KG1 (cell line): Measurements from ENCODE around the gene TMC4.
"Not testable (repeated sequence)": the region's sequence is repeated elsewhere in the genome, so short reads cannot be mapped to it uniquely, and the experiment has no call there.

ENCODE experiments used
- DNase-seq: peaks from one replicate; lab custom pipeline; 2025; lab: John Stamatoyannopoulos, UW

The TMC4 gene

DNA sequence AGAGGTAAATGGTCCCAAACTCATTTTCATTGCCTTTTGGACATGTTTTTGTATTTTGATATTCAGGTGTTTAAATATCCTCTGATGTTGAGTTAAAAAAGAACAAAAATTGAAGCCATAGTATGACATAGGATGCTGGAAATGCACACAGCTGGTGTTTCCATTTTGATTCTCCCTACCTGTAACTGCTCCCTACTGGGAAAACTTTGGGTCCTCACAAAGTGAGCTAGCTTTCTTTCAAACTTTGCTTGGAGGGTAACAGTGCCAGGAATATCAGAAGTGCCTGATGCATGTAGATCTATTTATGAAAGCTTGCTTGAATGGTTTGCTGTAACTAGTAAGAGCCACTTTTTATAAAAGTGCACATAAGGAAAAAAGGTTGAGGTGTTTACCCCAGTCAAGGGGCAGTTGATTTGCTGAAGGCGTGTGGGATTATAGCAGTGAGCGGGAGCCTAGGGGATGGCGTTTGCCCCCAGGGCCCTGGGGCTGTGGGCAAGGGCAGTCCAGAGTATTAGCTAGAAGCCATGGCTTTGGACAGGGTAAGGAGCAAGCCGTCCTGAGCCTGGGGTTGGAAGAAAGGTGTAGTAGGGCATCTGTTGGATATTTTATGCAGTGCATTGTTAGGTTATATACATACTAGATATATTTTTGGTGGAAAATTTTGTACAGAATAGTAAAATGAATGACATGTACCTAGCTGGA is 32.0 kb upstream of the TMC4 start:
- DNase-seq: no peak

DNA sequence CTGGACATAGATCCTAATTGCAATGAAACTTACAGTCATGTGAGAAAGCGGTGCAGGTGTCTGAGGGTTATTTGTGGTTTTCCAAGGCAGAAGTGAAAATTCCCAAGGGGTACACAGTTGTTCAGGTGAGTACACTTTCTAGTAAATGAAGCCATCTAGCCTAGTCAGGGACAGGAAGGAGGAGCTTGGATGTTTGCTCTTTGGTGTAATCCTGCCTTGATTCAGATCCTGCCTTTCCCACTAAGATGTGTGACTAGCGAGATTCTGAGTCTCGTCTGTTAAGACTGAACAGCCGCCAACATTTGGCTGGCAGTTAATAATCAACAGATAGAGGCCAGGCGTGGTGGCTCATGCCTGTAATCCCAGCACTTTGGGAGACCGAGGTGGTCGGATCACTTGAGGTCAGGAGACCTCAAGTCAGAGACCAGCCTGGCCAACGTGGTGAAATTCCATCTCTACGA is 30.2 kb upstream of the TMC4 start:
- DNase-seq: no peak

DNA sequence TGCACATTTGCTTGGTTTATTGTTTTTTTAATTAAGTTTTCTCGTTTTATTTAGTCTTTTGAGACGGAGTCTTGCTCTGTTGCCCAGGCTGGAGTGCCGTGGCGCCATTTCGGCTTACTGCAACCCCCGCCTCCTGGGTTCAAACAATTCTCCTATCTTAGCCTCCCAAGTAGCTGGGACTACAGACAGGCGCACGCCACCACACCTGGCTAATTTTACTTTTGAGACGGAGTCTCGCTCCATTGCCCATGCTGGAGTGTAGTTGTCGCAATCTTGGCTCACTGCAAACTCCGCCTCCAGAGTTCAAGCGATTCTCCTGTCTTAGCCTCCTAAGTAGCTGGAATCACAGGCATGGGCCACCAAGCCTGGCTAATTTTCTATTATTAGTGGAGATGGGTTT is 29.0 kb upstream of the TMC4 start:
- DNase-seq: no peak

- DNase-seq: no peak
Observed at GRCh38 chr19:54201172-54201701, 28.3 kb upstream of the TMC4 start.

- no peak for DNase-seq
Observed at GRCh38 chr19:54199401-54199800, 26.4 kb upstream of the TMC4 start.

DNA sequence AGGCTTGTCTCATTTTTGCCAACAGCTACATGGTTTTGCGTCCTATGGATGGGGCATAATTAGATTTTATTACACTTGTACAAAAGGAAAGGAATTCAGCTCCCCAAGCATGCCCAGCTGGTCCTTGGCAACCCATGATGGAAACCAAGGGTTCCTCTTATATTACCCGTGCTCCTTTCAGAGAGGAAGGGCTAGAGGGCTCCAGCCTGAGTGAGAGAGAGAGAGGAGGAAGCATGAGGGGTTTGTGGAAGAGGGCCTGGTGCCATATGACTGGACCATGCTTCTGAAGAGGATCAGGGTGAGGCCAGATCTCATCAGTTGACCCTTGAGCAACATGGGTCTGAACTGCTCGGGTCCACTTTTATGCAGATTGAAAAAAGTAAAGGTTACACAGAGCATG is 24.2 kb upstream of the TMC4 start:
- DNase-seq: no peak

GRCh38 chr19:54196536-54196935 is 23.6 kb upstream of the TMC4 start:
- no peak for DNase-seq

DNA sequence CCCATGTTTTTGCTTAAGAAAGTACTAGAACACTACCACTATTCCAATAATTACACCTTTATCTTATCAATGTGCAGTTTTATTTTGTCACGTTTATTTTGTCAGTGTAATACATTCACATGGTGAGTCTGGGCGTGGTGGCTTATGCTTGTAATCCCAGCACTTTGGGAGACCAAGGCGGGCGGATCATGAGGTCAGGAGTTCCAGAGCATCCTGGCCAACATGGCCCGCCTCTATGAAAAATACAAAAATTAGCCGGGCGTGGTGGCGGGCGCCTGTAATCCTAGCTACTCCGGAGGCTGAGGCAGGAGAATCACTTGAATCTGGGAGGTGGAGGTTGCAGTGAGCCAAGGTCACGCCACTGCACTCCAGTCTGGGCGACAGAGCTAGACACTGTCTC is 21.5 kb upstream of the TMC4 start:
- DNase-seq: not testable (repeated sequence)

- no peak for DNase-seq
Observed at GRCh38 chr19:54193011-54193410, 20.1 kb upstream of the TMC4 start.

DNA sequence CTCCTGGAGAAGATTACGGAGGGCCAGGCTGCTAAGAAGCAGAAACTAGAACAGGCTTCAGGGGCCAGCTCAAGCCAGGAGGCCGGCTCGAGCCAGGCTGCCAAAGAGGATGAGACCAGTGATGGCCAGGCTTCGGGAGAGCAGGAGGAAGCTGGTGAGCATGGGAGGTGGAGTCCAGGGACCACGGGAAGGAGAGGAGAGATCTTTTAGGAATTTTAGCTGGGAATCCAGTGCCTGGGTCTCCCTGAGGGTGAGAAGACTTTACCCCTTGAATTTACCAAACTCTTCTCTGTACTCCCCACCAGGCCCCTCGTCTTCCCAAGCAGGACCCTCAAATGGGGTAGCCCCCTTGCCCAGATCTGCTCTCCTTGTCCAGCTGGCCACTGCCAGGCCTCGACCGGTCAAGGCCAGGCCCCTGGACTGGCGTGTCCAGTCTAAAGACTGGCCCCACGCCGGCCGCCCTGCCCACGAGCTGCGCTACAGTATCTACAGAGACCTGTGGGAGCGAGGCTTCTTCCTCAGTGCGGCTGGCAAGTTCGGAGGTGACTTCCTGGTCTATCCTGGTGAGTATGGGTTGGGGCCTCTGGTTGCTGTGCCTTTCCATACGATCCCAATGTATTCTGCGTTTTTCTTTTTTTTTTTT is 19.0 kb upstream of the TMC4 start:
- DNase-seq: no peak

DNA sequence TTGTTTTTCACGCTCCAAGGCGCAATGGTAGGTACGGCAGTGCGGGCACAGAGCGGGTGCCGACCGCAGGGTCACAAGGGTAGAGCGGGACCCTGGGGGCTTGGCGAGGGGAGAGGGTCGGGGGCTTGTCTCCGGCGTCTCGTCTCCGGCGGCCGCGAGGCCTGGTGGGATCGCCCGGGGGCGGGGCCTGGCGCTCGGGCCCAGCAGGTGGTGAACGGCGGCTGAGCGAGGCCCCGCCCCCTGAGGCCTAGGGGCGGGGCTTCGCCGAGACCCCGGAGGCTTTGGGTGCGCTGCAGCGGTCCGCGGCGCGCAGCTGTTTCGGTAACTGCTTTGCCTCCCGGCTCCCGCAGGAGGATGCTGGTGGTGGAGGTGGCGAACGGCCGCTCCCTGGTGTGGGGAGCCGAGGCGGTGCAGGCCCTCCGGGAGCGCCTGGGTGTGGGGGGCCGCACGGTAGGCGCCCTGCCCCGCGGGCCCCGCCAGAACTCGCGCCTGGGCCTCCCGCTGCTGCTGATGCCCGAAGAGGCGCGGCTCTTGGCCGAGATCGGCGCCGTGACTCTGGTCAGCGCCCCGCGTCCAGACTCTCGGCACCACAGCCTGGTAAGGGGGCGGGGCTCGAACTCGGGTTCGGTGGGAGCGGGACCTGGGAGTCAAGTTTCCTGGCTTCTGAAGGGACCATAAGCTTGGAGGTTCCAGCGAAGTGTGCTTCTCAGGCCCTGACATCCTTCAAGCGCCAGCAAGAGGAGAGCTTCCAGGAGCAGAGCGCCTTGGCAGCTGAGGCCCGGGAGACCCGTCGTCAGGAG is 18.3 kb upstream of the TMC4 start, which contains the start of gene TSEN34:
Gene TSEN34, plus strand, starts transcription at position 298 of the 800 bp plus-strand sequence. Its CDS starts 57 bp downstream, at position 355.
- DNase-seq: peak; percentile 94

DNA sequence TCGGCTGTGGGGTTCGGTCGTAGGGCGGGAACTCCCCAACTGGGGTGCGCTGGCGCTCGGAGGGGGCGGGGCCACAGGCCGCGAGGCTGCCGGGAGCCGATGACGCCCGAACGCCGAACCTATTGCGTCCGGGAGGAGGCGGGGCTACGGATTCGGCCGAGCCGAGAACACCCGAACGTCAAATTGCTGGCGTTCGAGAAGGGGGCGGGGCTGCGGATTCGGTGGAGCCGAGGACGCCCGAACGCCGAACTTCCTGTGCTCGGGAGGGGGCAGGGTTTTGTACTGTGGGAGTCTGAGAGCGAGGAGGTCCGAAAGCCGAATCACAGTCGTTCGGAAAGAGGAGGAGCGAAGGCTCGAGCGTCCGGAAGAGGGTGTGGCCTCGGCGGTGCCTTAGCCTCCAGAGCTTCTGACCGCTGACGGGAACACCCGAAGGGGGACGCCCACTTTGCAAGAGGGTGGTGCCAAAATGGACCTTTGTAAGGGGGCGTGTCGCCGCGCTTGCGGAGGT is 17.6 kb upstream of the TMC4 start:
- DNase-seq: peak; percentile 99

- peak; percentile 100 for DNase-seq
Observed at GRCh38 chr19:54189735-54190502, 17.0 kb upstream of the TMC4 start.

DNA sequence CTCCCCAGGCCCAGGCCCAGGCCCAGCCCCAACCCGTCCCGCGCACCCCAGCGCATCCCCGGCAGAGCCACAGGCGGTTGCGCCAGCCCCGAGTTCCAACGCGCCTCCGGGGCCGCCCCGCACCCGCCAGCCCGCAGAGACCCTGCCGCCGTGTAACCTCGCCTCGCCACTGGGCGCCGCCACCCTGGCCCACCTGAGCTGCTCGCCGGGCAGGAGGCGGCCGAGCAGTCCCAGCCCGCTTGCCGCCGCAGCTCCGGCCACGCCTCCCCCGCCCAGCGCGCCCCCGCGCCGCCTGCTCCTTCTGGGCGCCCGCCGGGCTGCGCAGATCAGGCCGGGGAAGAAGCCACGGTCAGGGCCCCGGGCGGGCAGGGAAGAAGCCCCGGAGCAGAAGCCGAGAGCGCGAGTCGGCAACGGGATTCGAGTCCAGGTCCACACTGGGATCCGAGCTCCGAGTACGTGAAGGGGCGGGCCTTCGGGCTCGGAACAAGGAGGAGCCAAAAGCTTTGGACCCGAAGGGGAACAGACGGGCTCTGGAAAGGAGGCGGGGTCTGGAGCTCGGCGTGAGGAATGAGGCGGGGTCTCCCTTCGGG is 16.3 kb upstream of the TMC4 start, which contains the start of gene MBOAT7:
Gene MBOAT7, minus strand, starts transcription at position 436 of the 590 bp plus-strand sequence. CDS start 1,072 bp downstream, outside the sequence.
- no peak for DNase-seq

- DNase-seq: peak; percentile 64
Observed at GRCh38 chr19:54188215-54188871, 15.4 kb upstream of the TMC4 start.

- no peak for DNase-seq
Observed at GRCh38 chr19:54186934-54187381, 14.0 kb upstream of the TMC4 start.

DNA sequence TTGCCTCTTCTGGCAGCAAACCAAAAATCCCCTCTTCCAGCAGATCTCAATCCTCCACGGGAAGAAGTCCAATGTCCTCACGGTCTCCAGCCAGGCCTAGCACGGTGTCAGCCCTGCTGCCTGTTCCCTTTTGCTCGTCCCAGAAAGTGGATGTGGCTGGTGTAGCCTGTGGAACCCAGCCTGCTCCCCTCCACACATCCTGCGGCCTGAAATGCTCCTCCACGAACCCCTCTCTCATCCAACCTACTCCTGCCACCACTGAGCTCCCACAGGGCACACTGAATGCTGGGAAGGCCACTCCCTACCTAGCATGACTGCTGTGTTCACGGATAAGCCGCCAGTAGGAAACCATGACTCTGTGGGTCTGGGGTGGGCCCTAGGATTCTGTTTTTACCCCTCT is 13.4 kb upstream of the TMC4 start:
- DNase-seq: no peak

- DNase-seq: no peak
Observed at GRCh38 chr19:54183431-54183830, 10.5 kb upstream of the TMC4 start.

DNA sequence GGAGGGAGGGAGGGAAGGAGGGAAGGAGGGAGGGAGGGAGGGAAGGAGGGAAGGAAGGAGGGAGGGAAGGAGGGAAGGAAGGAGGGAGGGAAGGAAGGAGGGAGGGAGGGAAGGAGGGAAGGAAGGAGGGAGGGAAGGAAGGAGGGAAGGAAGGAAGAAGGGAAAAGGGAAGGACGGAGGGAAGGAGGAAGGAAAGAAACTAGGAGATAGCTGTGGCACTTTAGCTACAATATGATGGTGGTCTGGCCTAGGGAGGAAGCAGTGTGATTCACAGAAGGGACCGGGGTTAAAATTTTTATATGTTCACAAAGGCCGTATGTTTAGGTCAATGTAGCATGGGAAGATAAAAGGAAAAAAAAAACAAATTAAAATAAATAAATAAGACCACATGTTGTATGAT is 8.9 kb upstream of the TMC4 start:
- DNase-seq: not testable (repeated sequence)

DNA sequence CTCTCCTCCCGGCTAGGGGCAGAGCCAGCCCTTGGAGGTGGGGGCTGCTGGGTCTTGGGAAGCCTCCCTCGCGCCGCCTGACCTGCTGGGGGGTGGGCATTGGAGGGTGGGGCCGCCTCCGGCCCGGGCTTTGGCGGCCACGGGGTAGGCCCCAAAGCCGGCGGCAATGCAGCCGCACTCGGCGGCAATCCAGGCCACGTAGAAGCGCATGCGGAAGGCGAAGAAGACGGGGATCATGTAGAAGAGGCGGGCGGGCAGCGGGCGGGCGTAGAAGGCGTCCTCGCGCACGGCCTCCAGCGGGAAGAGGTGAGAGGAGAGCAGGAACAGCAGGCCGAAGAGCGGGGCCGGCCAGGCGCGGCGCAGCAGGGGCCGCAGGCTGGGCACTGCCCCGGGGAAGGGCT is 7.7 kb upstream of the TMC4 start:
- no peak for DNase-seq
